Heart left ventricle (tissue), 13 donors: ENCODE measurements around the gene GRIN1.

Experiments used
- CTCF ChIP-seq, 12 donors: fragments of 200-600 bp; sonication (generic) in 4 of 12; IDR thresholded peaks; one replicate each; pipeline versions ENCODE4 v1.5.0 to v1.8.0; 2018 to 2022; ENCODE audit warnings: antibody characterized with exemption in 12 of 12, mild to moderate bottlenecking in 5 of 12
- POLR2A ChIP-seq, 2 donors: fragments of 450-650 bp; IDR thresholded peaks; one replicate each; pipeline ENCODE4 v1.6.1; 2017; ENCODE audit warnings: antibody characterized with exemption in 2 of 2, mild to moderate bottlenecking in 2 of 2, moderate library complexity in 2 of 2
- donor health status: ischemic (EF 13 %, LVEDD 7.1; RV severe dilation, severe dysfunction).
- donor health status: DM: no; HTN: yes; CAD: no.
- donor health status: DM: no; HTN: no; CAD: no.
- donor health status: ischemic (EF 25% LVEDD 6.9; RV normal size, moderate dysfunction).
- donor health status: ischemic (EF 25% LVEDD 5.7; RV mildly dilated, moderate dysfunction).
- donor health status: ischemic (EF 35%, LVEDD 5.7; RV mildly dilated, moderate dysfunction).
- donor health status: nonischemic (EF 11% LVEDD 7.7; RV severe dilation, severe dysfunction).
- donor health status: DM: yes; HTN: yes; CAD: no.
- donor health status: PGD.
- donor health status: ischemic (EF 29% LVEDD 5.4; RV normal size, mild dysfunction).
- donor health status: nonischemic (EF 23%, LVEDD 6.1; RV moderate dilation, normal function).

- TF ChIP-seq CTCF (IDR thresholded peaks at IDR 0.05) (no peak), POLR2A (IDR thresholded peaks at IDR 0.05) (no peak)
Observed at GRCh38 chr9:137185921-137186320, 47.0 kb downstream of the GRIN1 start.
